T47D (cell line): ENCODE results near the gene LRRC17.
"Not testable (repeated sequence)": the region's sequence is repeated elsewhere in the genome, so short reads cannot be mapped to it uniquely, and the experiment has no call there.

Source experiments
- DNase-seq, 2 experiments: peaks; one replicate each; pipeline versions ENCODE4 v3.0.0 to v3.0.0-alpha.2; 2011 to 2012; ENCODE audit warnings: low read depth in 1 of 2, low spot score in 1 of 2
- JUND ChIP-seq: IDR thresholded peaks from 2 replicates; pipeline ENCODE4 v1.6.1; 2012; ENCODE audit warnings: low read depth
- in situ Hi-C: cut with HindIII; loops from 2 replicates; pipeline ENCODE4 v1.10.0; 2016; ENCODE audit warnings: low sequenced_read_pairs, low pct_unique_long_range_greater_than_20kb

Gene LRRC17

GRCh38 chr7:102973096-102973802, 60.4 kb downstream of the LRRC17 start:
- in situ Hi-C loops, result no loop called here
- DNase-seq, result no peak
- TF ChIP-seq JUND, result no peak

DNA sequence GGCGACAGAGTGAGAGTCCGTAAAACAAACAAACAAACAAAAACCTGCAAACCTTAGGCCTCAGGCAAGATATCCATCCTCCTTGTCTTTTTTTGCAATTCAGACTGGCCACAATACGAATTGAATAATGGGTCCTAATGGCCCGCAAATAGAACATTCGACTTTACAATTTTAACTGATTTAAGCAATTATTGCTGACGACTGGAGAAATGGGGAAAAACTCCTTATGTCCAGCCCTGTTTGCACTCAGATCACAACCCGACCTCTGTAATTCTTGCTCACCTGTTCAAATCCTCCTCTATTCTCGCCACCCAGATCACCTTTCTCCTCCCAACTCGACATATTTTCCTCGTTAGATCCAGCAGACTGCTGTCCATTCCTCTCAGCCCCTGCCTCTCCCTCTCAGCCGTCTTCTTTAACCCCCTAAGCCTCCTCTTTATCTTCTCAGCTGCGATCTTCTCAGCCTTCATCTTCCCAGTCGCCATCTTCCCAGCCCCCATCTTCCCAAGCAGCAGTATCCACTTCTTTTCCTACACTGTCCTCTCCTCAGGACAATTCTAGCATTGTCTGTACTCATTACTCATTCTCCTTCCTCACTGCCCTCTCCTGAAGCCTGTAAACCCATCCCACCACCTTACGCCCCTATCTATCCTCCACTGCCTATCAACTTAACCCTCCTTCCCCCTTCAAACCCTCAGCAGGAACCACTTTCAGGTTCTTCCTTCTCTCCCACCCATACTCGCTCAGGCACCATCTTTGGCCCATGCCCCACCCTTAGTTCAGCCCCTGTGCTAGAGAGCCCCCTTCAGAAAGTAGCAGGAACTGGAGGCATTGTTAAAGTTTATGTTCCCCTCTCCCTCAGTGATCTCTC, 61.8 kb downstream of the LRRC17 start:
- in situ Hi-C loops, result no loop called here
- no peak for TF ChIP-seq JUND
- DNase-seq, result no peak

DNA sequence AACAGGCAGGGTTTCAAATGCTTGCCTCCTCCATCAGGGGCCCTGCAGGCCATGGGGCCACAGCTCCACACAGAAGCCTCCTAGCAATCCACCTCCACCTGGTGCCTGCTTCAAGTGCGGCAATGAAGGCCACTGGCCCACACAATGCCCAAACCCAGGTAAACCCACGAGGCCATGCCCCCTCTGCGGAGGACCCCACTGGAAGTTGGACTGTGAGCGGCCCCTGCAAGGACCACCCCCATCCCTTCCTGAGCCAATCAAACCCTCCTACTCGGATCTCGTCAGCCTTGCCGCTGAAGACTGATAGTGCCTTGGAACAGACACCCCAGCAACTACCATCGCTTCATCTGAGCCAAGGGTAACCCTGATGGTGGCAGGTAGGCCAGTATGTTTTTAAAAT, 63.1 kb downstream of the LRRC17 start:
- in situ Hi-C loops, result no loop called here
- no peak for DNase-seq
- TF ChIP-seq JUND, result no peak

- in situ Hi-C loops, result no loop called here
- DNase-seq, result no peak
- no peak for TF ChIP-seq JUND
These were observed 63.7 kb downstream of the LRRC17 start for GRCh38 chr7:102976493-102976892.

- DNase-seq, in situ Hi-C loops: not testable (repeated sequence)
These were observed 64.8 kb downstream of the LRRC17 start for GRCh38 chr7:102977586-102977985.

DNA sequence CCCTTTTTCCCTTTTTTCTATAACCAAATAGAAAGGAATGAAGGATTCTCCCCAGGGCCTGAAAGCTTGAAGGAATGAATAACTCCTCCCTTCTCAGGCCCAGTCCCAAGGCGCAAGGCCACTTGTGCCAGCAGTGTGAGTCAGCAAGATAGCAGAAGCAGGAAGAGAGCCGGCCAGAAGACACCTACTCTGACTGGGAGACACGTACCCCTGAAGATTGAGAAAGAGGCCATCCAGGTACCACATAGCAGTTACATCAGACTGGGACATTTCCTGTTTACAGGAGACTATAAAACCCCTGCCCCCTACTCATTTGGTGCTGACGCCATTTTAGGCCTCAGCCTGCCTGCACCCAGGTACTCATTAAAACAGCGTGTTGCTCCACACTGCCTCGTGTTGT, 65.5 kb downstream of the LRRC17 start:
- DNase-seq, result no peak
- in situ Hi-C loops, result no loop called here
- TF ChIP-seq JUND, result no peak

DNA sequence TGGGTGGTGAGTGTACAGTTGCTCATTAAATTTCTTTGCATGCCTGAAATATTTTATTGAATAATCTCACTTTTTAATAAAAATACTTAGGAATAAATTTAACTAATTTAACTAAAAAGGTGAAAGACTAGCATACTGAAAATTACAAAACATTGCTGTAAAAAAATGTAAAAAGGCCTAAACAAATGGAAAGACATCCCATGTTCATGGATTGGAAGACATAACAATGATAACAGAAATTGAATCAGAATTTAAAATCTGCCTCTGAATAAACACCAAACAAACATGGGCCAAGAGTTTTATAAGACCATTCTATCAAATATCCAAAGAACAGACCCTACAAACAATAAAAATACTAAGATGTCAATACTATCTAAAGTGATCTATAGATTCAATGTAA, 66.9 kb downstream of the LRRC17 start:
- DNase-seq, result no peak
- in situ Hi-C loops, result no loop called here
- no peak for TF ChIP-seq JUND

DNA sequence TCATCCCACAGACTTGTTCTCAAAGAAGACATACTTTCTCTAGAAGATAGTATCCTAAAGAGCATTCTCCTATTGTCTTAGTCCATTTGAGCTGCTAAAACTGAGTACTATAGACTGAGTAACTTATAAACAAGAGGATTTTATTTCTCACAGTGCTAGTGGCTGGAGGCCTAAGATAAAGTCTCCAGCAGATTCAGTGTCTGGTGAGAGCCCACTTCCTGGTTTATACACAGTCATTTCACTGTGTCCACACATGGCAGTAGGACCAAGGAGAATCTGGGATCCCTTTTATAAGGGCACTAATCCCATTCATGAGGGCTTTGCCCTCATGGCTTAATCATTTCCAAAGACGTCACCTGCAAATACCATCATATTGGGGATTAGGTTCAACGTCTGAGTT, 68.7 kb downstream of the LRRC17 start:
- DNase-seq, result no peak
- no peak for TF ChIP-seq JUND
- in situ Hi-C loops, result no loop called here

DNA sequence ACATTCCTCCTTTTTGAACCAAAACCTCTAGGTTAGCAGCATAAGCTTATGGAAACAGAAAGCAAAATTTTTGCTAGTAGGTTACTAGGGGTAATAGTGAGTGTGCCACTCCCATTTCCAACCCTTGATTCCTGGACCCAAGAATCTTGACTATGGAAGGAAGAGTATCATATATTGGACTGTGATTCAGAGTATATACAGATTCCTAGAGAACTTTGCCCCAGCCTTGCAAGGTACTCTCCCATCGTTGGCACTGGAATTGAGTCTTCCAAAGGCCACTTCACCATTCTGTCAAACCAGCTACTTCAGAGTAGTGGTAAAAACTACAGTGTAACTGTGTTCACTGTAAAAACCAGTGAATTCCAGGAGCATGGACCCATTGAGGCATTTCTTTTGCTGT, 69.4 kb downstream of the LRRC17 start:
- no peak for DNase-seq
- no peak for TF ChIP-seq JUND
- in situ Hi-C loops, result no loop called here

GRCh38 chr7:102983602-102984001, 70.8 kb downstream of the LRRC17 start:
- in situ Hi-C loops, result no loop called here

DNA sequence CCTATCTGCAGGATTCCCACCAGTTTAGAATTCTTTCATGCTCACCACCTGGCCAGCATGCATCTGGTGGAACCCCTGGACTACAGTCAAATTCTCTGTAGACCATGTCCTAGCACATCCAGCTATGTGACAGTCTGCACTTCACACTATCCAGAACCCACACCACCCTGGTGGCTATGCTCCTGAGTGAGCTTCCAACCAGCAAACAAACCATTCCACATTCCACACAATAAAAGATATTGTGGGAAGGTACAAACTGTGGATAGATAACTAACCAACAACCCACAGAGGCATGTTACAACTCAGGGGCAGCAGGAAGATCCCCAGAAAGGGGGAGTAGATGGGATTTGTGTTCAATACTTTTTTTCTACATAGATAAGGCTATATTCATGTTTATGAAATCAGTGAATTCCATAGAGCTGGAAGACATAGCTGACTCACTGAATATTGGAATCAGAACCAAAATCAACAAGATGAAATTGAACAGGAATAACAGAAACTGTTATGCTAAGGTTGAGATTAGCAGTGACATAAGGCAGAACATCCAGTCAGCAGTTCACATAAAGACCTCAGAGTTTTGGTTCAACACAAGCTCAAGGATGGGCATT, 72.5 kb downstream of the LRRC17 start:
- no peak for DNase-seq
- TF ChIP-seq JUND, result no peak
- in situ Hi-C loops, result no loop called here

More at GRCh38 chr7:102983602-102984001, 70.8 kb downstream of the LRRC17 start:
- DNase-seq, result no peak
- no peak for TF ChIP-seq JUND

GRCh38 chr7:102988088-102988487, 75.3 kb downstream of the LRRC17 start:
- DNase-seq, result no peak
- in situ Hi-C loops, result no loop called here
- TF ChIP-seq JUND, result no peak
